Measurements from ENCODE around the gene DLEC1. TPM values are rescaled to one million over a fixed set of nuclear protein-coding genes. Genes with fewer than 3 reads are reported as not detected.
A peak's percentile ranks its signal among the peaks of the same experiment; 100 is the strongest.

The DLEC1 gene
- total RNA-seq, 1 donor from 2014 or later: 1.1 TPM

- DNase-seq (no peak), ATAC-seq (no peak)
- intact Hi-C loops (cut with micrococcal nuclease): no loop called here
Observed at GRCh38 chr3:38114052-38114874, 75.3 kb downstream of the DLEC1 start.

- intact Hi-C loops (cut with micrococcal nuclease): no loop called here
- DNase-seq: no peak
Observed at GRCh38 chr3:38114875-38115644, 76.1 kb downstream of the DLEC1 start.

GRCh38 chr3:38115645-38116427, 76.8 kb downstream of the DLEC1 start:
- intact Hi-C loops (cut with micrococcal nuclease): no loop called here
- ATAC-seq: no peak
- no peak for DNase-seq

More at GRCh38 chr3:38114875-38115644, 76.1 kb downstream of the DLEC1 start:
- ATAC-seq: no peak

- peak; percentile 5 for ATAC-seq
Observed at GRCh38 chr3:38116471-38117162, 77.6 kb downstream of the DLEC1 start.

GRCh38 chr3:38117163-38117716, 78.2 kb downstream of the DLEC1 start:
- intact Hi-C loops (cut with micrococcal nuclease): no loop called here
- DNase-seq: peak; percentile 64
- ATAC-seq: peak; percentile 86

More at GRCh38 chr3:38116471-38117162, 77.6 kb downstream of the DLEC1 start:
- no peak for DNase-seq
- intact Hi-C loops (cut with micrococcal nuclease): no loop called here

- ATAC-seq: peak; percentile 69
- DNase-seq: peak; percentile 65
- intact Hi-C loops (cut with micrococcal nuclease): no loop called here
Observed at GRCh38 chr3:38117748-38118420, 78.9 kb downstream of the DLEC1 start.

- no peak for ATAC-seq
- DNase-seq: no peak
- intact Hi-C loops (cut with micrococcal nuclease): no loop called here
Observed at GRCh38 chr3:38118421-38119247, 79.6 kb downstream of the DLEC1 start.

- no peak for ATAC-seq
- DNase-seq: no peak
- intact Hi-C loops (cut with micrococcal nuclease): no loop called here
Observed at GRCh38 chr3:38119248-38119544, 80.2 kb downstream of the DLEC1 start.

GRCh38 chr3:38119821-38120692, 81.0 kb downstream of the DLEC1 start:
- DNase-seq (peak; percentile 25), ATAC-seq (no peak)
- intact Hi-C loops (cut with micrococcal nuclease): no loop called here

GRCh38 chr3:38120693-38121450, 81.9 kb downstream of the DLEC1 start:
- no peak for DNase-seq
- intact Hi-C loops (cut with micrococcal nuclease): no loop called here
- no peak for ATAC-seq

- intact Hi-C loops (cut with micrococcal nuclease): no loop called here
- ATAC-seq: no peak
Observed at GRCh38 chr3:38121451-38121831, 82.4 kb downstream of the DLEC1 start.

GRCh38 chr3:38121832-38122461, 82.9 kb downstream of the DLEC1 start:
- intact Hi-C loops (cut with micrococcal nuclease): no loop called here
- DNase-seq: peak; percentile 21
- no peak for ATAC-seq

More at GRCh38 chr3:38121451-38121831, 82.4 kb downstream of the DLEC1 start:
- DNase-seq: peak; percentile 35

- ATAC-seq (no peak), DNase-seq (no peak)
- intact Hi-C loops (cut with micrococcal nuclease): no loop called here
Observed at GRCh38 chr3:38122712-38123290, 83.8 kb downstream of the DLEC1 start.

- DNase-seq (no peak), ATAC-seq (no peak)
- intact Hi-C loops (cut with micrococcal nuclease): no loop called here
Observed at GRCh38 chr3:38124324-38125122, 85.5 kb downstream of the DLEC1 start.

All from left ventricle myocardium superior (tissue), 1 donor.